Melanocyte of skin (primary cell): Measurements from ENCODE around the gene SHLD3. TPM values are rescaled to one million over a fixed set of nuclear protein-coding genes. Genes with fewer than 3 reads are reported as not detected.

Experiments used
- small RNA-seq, 2 donors: library from RNA; depleted of rRNA; stranded (forward); fragments of <200 nt; gene quantifications; one replicate each; pipeline ENCODE3, GENCODE V24; 2012
- total RNA-seq, 2 donors: library from RNA; depleted of rRNA; stranded (reverse); fragments of >200 nt; gene quantifications; 2 replicates each; pipeline ENCODE4 v1.2.3, GENCODE V29; 2012

Gene SHLD3
- 1 to 10 TPM; 5.0 to 6.2 TPM for total RNA-seq

GRCh38 chr5:65624571-65625555, at the start of gene SHLD3, which contains the start of gene TRAPPC13:
Gene SHLD3 (plus strand): TSS chr5:65625027. CDS start chr5:65629588, 4,561 bp downstream.
Gene TRAPPC13 (plus strand): TSS chr5:65625027. CDS start chr5:65625061, 34 bp downstream.

GRCh38 chr5:65624025-65624570, 729 bp upstream of the SHLD3 start, which contains the start of gene TRIM23:
Gene TRIM23 (minus strand): TSS chr5:65624333. CDS start chr5:65624274, 59 bp downstream.

Small RNA genes lying within 50 kb of the gene (small RNA-seq; reads per million reads assigned to genes)
- 0 reads per million in 2 donors for gene RNU6-540P

Other genes starting within 250 kb of the SHLD3 start
- gene ADAMTS6, start 143.1 kb upstream of the SHLD3 start, total RNA-seq, result 1 to 10 TPM; 1.0 to 5.0 TPM
- 10 to 100 TPM; 12.7 to 36.0 TPM for gene CENPK, start 61.9 kb upstream of the SHLD3 start, total RNA-seq
- 10 to 100 TPM; 16.2 to 18.6 TPM for gene PPWD1, start 61.7 kb upstream of the SHLD3 start, total RNA-seq
- gene TRIM23, start 694 bp upstream of the SHLD3 start, total RNA-seq, result 10 to 100 TPM; 25.6 to 28.9 TPM
- 10 to 100 TPM; 19.3 to 26.3 TPM for gene TRAPPC13, start within 50 bp of the SHLD3 start, total RNA-seq
- gene SGTB, start 97.1 kb downstream of the SHLD3 start, total RNA-seq, result 10 to 100 TPM; 14.5 to 15.0 TPM
- gene NLN, start 97.2 kb downstream of the SHLD3 start, total RNA-seq, result 10 to 100 TPM; 19.3 to 35.0 TPM